Right ventricle myocardium inferior (tissue), 1 donor: ENCODE measurements around the gene HBA2. TPM values are rescaled to one million over a fixed set of nuclear protein-coding genes. Genes with fewer than 3 reads are reported as not detected.
"Not testable (repeated sequence)": the region's sequence is repeated elsewhere in the genome, so short reads cannot be mapped to it uniquely, and the experiment has no call there.

Experiments used
- ATAC-seq: fragments of 200-7000 bp; cut with Tn5 transposase; one replicate; pipeline ENCODE4 v1.9.1; 2020; ENCODE audit warnings: mild to moderate bottlenecking, moderate library complexity
- DNase-seq: peaks from one replicate; pipeline ENCODE4 v3.0.0; 2021; ENCODE audit errors: missing footprints
- intact Hi-C: fragments of 100-400 bp; cut with DNase I; formaldehyde crosslinking; loops from one replicate; pipeline ENCODE4 v1.11.0; 2022
- long read RNA-seq: library from polyadenylated mRNA; unstranded; transcript quantifications from one replicate; pipeline ENCODE4 v2.0.0, GENCODE V29; 2021
- total RNA-seq: library from RNA; stranded (reverse); fragmentation: NEBNext Ultra II Directional; extraction: Animal tissue kit (Norgen Biotek cat#: 25700); gene quantifications from one replicate; pipeline ENCODE4 v1.2.1, GENCODE V29; 2021
- donor health status: DM: no; HTN: yes; CAD: no; lungs with severe emphysema.

The HBA2 gene
- 86.1 TPM for total RNA-seq
- long read RNA-seq, transcript HBA2-201 (3 exons, 576 nt): major isoform, 9 of 11 reads
- long read RNA-seq, partial matches to known transcripts: 0 of 11 reads
- long read RNA-seq, other reads (novel, unspliced or antisense): 0 of 11 reads

DNA sequence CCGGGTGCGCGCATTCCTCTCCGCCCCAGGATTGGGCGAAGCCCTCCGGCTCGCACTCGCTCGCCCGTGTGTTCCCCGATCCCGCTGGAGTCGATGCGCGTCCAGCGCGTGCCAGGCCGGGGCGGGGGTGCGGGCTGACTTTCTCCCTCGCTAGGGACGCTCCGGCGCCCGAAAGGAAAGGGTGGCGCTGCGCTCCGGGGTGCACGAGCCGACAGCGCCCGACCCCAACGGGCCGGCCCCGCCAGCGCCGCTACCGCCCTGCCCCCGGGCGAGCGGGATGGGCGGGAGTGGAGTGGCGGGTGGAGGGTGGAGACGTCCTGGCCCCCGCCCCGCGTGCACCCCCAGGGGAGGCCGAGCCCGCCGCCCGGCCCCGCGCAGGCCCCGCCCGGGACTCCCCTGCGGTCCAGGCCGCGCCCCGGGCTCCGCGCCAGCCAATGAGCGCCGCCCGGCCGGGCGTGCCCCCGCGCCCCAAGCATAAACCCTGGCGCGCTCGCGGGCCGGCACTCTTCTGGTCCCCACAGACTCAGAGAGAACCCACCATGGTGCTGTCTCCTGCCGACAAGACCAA lies at the start of gene HBA2:
TSS of gene HBA2 (plus strand) at position 503 of the 568 bp plus-strand sequence. CDS start at position 540, 37 bp downstream.
- intact Hi-C loops: not testable (repeated sequence)

DNA sequence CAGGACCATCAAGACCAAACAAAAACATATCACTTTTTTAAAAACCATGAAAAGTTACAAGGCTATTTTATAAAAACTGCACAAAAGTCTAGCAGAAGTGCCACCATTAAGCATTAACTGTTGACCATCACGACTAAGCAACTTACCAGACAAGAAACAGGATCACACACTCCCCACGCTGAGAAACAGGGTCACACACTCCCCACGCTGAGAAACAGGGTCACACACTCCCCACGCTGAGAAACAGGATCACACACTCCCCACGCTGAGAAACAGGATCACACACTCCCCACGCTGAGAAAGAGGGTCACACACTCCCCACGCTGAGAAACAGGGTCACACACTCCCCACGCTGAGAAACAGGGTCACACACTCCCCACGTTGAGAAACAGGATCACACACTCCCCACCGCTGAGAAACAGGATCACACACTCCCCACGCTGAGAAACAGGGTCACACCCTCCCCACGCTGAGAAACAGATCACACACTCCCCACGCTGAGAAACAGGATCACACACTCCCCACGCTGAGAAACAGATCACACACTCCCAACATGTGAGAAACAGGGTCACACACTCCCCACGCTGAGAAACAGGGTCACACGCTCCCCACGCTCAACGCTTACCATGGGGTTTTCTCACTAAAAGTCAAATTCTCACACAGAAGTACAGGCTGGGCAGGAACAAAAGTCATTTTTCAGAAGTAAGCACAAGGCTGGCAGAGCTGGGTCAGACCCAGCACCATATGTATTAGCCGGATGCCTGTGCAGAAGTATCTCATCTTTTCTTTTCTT lies 48.9 kb upstream of the HBA2 start:
- intact Hi-C loops, DNase-seq, ATAC-seq: not testable (repeated sequence)

More for the DNA sequence above, at the start of gene HBA2:
- ATAC-seq, DNase-seq: not testable (repeated sequence)

DNA sequence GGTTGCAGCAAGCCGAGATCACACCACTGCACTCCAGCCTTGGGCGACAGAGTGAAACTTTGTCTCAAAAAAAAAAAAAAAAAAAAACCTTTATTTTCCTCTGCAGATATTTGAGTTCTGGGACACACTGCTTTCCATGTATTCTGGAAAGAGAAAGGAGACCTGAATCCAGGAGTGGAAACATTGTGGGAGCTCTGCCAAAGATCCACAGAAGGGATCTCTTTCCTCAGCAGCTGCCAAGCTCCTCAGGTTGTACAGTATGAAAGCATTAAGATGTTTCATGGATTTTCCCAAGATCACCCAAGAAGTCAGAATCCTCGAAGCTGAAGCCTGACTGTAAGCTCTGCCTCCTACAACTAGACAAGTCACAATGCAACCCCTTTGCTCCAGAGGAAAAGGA lies 47.7 kb upstream of the HBA2 start:
- DNase-seq: no peak
- no peak for ATAC-seq
- intact Hi-C loops: no loop called here

- DNase-seq (no peak), ATAC-seq (no peak)
- intact Hi-C loops: no loop called here
These were observed 43.6 kb upstream of the HBA2 start for GRCh38 chr16:129075-129474.

- DNase-seq (no peak), ATAC-seq (no peak)
- intact Hi-C loops: no loop called here
These were observed 42.0 kb upstream of the HBA2 start for GRCh38 chr16:130533-131173.

DNA sequence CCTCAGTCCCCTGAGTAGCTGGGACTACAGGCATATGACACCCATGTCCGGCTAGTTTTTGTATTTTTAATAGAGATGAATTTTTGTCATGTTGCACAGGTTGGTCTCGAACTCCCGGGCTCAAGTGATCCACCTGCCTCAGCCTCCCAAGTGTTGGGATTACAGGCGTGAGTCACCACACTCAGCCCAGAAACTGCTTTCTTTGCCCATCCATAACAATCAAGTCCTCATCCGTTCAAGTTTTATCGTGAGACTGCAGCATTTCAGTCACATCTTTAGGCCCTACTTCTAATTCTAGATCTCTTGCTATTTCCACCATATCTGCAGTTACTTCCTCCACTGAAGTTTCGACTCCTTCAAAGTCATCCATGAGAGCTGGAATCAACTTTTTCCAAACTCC lies 40.6 kb upstream of the HBA2 start:
- DNase-seq: no peak
- intact Hi-C loops: no loop called here
- ATAC-seq: no peak

DNA sequence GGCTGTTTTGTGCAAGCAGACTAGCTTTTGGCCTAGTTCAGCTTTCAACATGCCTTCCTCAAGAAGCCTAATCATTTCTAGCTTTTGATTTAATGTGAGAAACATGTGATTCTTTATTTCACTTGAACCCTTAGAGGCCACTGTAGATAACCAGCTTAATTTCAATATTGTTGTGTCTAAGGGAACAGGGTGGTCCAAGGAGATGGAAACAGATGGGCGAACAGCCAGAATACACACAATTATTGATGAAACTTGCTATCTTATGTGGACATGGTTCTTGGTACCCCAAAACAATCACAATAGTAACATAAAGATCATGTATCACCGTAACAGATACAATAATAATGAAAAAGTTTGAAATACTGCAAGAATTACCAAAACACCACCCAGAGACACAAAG lies 39.0 kb upstream of the HBA2 start:
- intact Hi-C loops: no loop called here
- no peak for ATAC-seq
- no peak for DNase-seq

DNA sequence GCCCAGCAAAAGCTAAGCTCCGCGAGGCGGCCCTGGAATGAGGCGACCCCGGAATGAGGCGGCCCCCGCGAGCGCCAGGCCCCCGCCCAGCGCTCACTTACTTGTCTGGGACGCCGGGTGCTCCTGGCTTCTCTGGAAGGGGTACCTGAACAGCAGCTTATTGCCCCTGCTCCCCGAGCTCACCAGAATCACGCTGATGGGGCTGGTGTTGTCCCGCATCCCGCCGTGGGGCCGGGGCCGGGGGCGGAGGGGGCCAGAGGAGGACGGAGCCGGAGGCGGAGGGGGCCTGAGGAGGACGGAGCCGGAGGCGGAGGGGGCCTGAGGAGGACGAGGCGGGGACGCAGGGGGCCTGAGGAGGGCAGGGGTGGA lies 34.6 kb upstream of the HBA2 start:
- DNase-seq (no peak), ATAC-seq (peak; percentile 12)
- intact Hi-C loops: no loop called here

- intact Hi-C loops: no loop called here
- ATAC-seq (no peak), DNase-seq (no peak)
These were observed 32.4 kb upstream of the HBA2 start for GRCh38 chr16:140175-140857.

DNA sequence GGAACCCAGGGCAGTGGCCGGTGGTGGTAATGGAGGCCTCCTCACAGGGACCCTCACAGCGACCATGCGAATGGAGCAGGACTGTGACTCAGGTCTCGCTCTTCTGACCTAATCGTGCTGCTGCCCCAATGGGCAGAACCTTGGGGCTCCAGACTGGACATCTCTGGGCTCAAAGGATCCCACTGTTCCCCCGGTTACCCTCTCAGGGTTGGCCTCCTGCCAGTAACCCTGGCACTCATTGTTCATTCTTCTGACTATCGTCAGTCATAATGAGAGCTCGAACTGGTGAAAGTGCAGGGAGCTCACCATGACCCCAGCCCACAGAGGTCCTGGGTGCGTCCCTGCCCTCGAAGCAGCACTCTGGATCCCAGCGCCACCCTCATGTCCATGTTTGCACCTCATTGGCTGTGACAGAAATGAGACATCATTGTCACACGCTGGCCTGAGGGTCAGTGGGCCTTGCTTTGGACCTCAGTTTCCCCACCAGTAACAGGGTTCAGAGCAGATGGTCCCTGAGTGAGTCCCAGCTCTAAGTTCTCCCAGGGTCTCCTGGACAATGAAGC lies 30.2 kb upstream of the HBA2 start:
- no peak for ATAC-seq

DNA sequence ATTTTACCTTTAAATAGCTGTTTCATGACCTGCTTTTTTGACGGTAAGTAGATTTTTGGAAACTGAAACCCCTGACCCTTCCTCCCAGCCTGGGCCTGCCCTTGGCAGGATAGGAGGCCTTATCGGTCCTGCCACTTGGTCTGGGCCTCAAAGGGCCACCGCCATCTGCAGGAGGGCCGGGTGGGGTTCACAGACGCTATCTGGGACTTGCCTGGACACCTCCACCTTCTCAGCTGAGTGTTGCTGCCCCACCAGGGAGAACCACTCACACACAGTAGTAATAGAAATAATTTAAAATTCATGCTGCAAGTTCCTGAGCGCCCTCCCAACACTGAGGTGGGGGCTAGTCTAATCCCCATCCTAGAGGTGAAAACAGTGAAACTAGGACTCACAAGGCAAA lies 29.6 kb upstream of the HBA2 start:
- intact Hi-C loops: no loop called here
- ATAC-seq (no peak), DNase-seq (no peak)

More for the DNA sequence above, 30.2 kb upstream of the HBA2 start:
- intact Hi-C loops: no loop called here
- DNase-seq: no peak

- intact Hi-C loops: no loop called here
- ATAC-seq (no peak), DNase-seq (no peak)
These were observed 29.2 kb upstream of the HBA2 start for GRCh38 chr16:143456-143855.

GRCh38 chr16:144797-145252 lies 27.9 kb upstream of the HBA2 start:
- DNase-seq: no peak
- intact Hi-C loops: no loop called here
- ATAC-seq: no peak

- intact Hi-C loops: no loop called here
- DNase-seq (no peak), ATAC-seq (no peak)
These were observed 26.0 kb upstream of the HBA2 start for GRCh38 chr16:146646-147045.

GRCh38 chr16:149024-149660 lies 23.5 kb upstream of the HBA2 start:
- DNase-seq (no peak), ATAC-seq (no peak)
- intact Hi-C loops: no loop called here

DNA sequence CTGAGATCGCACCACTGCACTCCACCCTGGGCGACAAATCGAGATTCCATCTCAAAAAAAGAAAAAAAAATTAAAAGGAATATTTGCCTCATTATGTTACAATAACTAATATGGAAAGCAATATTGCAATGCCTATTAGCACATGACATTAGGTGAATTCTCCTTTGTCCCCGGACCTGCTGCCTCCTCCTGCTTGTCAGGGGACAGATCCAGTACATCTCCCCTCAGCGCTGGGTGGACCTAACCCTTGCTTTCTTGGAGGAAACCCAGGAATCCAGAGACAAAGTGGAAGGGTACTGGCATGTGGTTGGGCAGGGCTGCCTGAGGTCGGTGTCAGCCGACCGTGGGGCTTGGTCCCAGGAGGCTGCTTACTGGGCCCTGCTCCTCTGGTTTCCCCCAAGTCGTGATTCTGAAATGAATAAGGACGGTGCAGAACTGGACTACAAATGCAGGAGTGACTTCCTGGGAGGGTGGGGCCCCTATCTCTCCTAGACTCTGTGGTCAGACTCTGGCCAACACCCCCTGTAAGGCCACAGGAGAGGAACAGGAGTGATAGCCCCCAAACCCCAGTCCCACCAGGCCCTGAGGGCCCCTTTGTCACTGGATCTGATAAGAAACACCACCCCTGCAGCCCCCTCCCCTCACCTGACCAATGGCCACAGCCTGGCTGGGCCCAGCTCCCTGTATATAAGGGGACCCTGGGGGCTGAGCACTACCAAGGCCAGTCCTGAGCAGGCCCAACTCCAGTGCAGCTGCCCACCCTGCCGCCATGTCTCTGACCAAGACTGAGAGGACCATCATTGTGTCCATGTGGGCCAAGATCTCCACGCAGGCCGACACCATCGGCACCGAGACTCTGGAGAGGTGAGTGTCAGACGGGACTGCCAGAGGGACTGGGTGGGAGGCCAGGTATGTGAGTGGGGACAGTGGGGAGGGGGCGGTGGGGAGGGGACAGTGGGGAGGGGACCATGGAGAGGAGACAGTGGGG lies 20.2 kb upstream of the HBA2 start, which contains the start of gene HBZ:
TSS of gene HBZ (plus strand) at position 504 of the 988 bp plus-strand sequence. CDS start at position 770, 266 bp downstream.
- ATAC-seq (peak; percentile 8), DNase-seq (no peak)
- intact Hi-C loops: no loop called here

DNA sequence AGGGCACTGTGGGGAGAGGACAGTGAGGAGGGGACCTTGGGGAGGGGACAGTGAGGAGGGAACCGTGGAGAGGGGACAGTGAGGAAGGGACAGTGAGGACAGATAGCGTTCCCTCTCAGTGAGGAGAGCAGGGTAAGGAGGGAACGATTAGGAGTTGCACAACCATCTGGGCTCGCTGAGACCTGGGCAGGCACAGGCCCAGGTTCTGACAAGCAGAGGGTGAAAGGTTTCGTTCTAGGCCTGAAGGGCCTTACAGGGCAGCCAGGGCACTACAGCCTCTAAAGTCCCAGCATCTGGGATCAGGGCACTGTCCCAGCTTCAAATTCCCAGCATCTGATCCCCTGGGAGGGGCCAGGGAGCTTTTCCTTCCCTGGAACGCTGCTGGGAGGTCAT lies 19.6 kb upstream of the HBA2 start:
- peak; percentile 47 for ATAC-seq
- DNase-seq, intact Hi-C loops: not testable (repeated sequence)
